H1 (cell line): ENCODE data around the gene ZSWIM7. TPM values are rescaled to one million over a fixed set of nuclear protein-coding genes. Genes with fewer than 3 reads are reported as not detected.

Source experiments
- CTCF ChIA-PET: fragments of 300-600 bp; sonication (Branson Sonifier 250); formaldehyde crosslinking; loops from one replicate; lab custom pipeline; 2021; ENCODE audit not compliant: partially characterized antibody; lab: Charles Lee
- POLR2A ChIA-PET: fragments of 300-600 bp; sonication (Branson Sonifier 250); formaldehyde crosslinking; loops from one replicate; lab custom pipeline; 2021; ENCODE audit warnings: inconsistent platforms; ENCODE audit not compliant: partially characterized antibody; lab: Charles Lee
- DNase-seq, 2 experiments: peaks; one replicate each; pipeline versions ENCODE4 v3.0.0 to v3.0.0-alpha.2; 2010 to 2022; ENCODE audit warnings: low spot score in 2 of 2, low read depth in 1 of 2, mixed read lengths in 1 of 2
- FAIRE-seq: peaks from 2 replicates; lab custom pipeline; 2011; peaks lifted over from hg19 to GRCh38; lab: Jason Lieb, UNC
- H2AFZ ChIP-seq: 2 replicates; pipeline ENCODE4 v1.8.1; 2012; ENCODE audit warnings: low read length, inconsistent platforms
- H2AK5ac ChIP-seq: 2 replicates; pipeline ENCODE4 v1.6.1; 2013; ENCODE audit warnings: low read depth, low read length
- H2BK120ac ChIP-seq: replicated peaks from 2 replicates; pipeline ENCODE3; 2013; ENCODE audit warnings: low read depth, low read length, inconsistent platforms
- H2BK12ac ChIP-seq: 2 replicates; pipeline ENCODE4 v1.6.1; 2013; ENCODE audit warnings: low read depth, low read length
- H2BK15ac ChIP-seq: 2 replicates; pipeline ENCODE4 v1.6.1; 2013; ENCODE audit warnings: low read length
- H2BK20ac ChIP-seq: 2 replicates; pipeline ENCODE4 v1.6.1; 2013; ENCODE audit warnings: low read length
- H2BK5ac ChIP-seq: 2 replicates; pipeline ENCODE4 v1.6.1; 2013; ENCODE audit warnings: low read depth, low read length
- H3K14ac ChIP-seq: 2 replicates; pipeline ENCODE4 v1.6.1; 2013; ENCODE audit warnings: inconsistent platforms; ENCODE audit not compliant: insufficient read length
- H3K18ac ChIP-seq: 2 replicates; pipeline ENCODE4 v1.6.1; 2013; ENCODE audit warnings: low read length; ENCODE audit errors: extremely low read depth
- H3K23ac ChIP-seq: 2 replicates; pipeline ENCODE4 v1.6.1; 2013; ENCODE audit warnings: inconsistent platforms; ENCODE audit not compliant: insufficient read length
- H3K23me2 ChIP-seq: 2 replicates; pipeline ENCODE4 v1.6.1; 2013; ENCODE audit warnings: low read depth, low read length
- H3K27ac ChIP-seq: 2 replicates; pipeline ENCODE4 v1.6.1; 2011; ENCODE audit warnings: low read depth, low read length, inconsistent platforms
- H3K27me3 ChIP-seq, 4 experiments: replicated peaks in 1 of 4; 1 replicate in 1 of 4; 2 replicates in 3 of 4; pipeline versions ENCODE4 v1.6.1 to v1.8.1; 2011 to 2013; ENCODE audit warnings: low read length in 3 of 4, mild to moderate bottlenecking in 3 of 4, inconsistent platforms in 2 of 4, mixed read lengths in 2 of 4, moderate library complexity in 1 of 4; ENCODE audit not compliant: control insufficient read depth in 3 of 4, insufficient read depth in 3 of 4; ENCODE audit errors: extremely low read depth in 1 of 4
- H3K36me3 ChIP-seq, 4 experiments: 2 replicates each; pipeline versions ENCODE4 v1.6.1 to v1.8.1; 2011 to 2013; ENCODE audit warnings: mild to moderate bottlenecking in 4 of 4, low read length in 3 of 4, moderate library complexity in 2 of 4, control low read depth in 1 of 4, inconsistent platforms in 1 of 4; ENCODE audit not compliant: insufficient read depth in 4 of 4, control insufficient read depth in 2 of 4
- H3K4ac ChIP-seq: replicated peaks from 2 replicates; pipeline ENCODE3; 2013; ENCODE audit warnings: low read length, low read depth, mixed read lengths, inconsistent platforms; ENCODE audit not compliant: insufficient read length
- H3K4me1 ChIP-seq, 4 experiments: replicated peaks in 1 of 4; 1 replicate in 1 of 4; 2 replicates in 3 of 4; pipeline versions ENCODE4 v1.6.1 to v1.8.1; 2011 to 2013; ENCODE audit warnings: low read length in 3 of 4, inconsistent platforms in 2 of 4, mixed read lengths in 1 of 4; ENCODE audit not compliant: insufficient read depth in 4 of 4, control insufficient read depth in 3 of 4
- H3K4me2 ChIP-seq, 2 experiments: 2 replicates each; pipeline versions ENCODE4 v1.6.1 to v1.8.1; 2011 to 2013; ENCODE audit warnings: low read depth in 2 of 2, low read length in 2 of 2, control low read depth in 1 of 2, inconsistent platforms in 1 of 2, mild to moderate bottlenecking in 1 of 2; ENCODE audit not compliant: insufficient read depth in 1 of 2
- H3K4me3 ChIP-seq, 4 experiments: fragments of 200-600, 300-600 bp in 1 of 4; sonication (generic), shearing (Covaris generic), sonication (Bioruptor Twin) in 1 of 4; 2 replicates each; pipeline versions ENCODE4 v1.5.1 to v1.8.1; 2011 to 2016; ENCODE audit warnings: low read length in 4 of 4, low read depth in 3 of 4, control low read depth in 2 of 4, inconsistent platforms in 2 of 4, mild to moderate bottlenecking in 2 of 4, mixed read lengths in 1 of 4, moderate library complexity in 1 of 4; ENCODE audit not compliant: insufficient read depth in 2 of 4; ENCODE audit errors: extremely low read depth in 1 of 4
- H3K56ac ChIP-seq: replicated peaks from 2 replicates; pipeline ENCODE3; 2013; ENCODE audit warnings: low read depth, mild to moderate bottlenecking, mixed read lengths, low read length, inconsistent platforms; ENCODE audit not compliant: insufficient read length
- H3K79me1 ChIP-seq: 2 replicates; pipeline ENCODE4 v1.6.1; 2013; ENCODE audit warnings: low read depth, low read length, control low read depth
- H3K79me2 ChIP-seq, 2 experiments: 2 replicates each; pipeline versions ENCODE4 v1.6.1 to v1.8.1; 2012 to 2013; ENCODE audit warnings: low read length in 2 of 2, mild to moderate bottlenecking in 2 of 2, inconsistent platforms in 1 of 2; ENCODE audit not compliant: insufficient read depth in 2 of 2, control insufficient read depth in 1 of 2
- H3K9ac ChIP-seq, 4 experiments: replicated peaks in 1 of 4; 1 replicate in 1 of 4; 2 replicates in 3 of 4; pipeline versions ENCODE4 v1.6.1 to v1.8.1; 2011 to 2013; ENCODE audit warnings: low read depth in 3 of 4, low read length in 3 of 4, control low read depth in 2 of 4, mild to moderate bottlenecking in 2 of 4, moderate library complexity in 2 of 4, inconsistent platforms in 1 of 4; ENCODE audit errors: extremely low read depth in 1 of 4
- H3K9me3 ChIP-seq, 2 experiments: 2 replicates each; pipeline versions ENCODE4 v1.6.1 to v1.8.1; 2012 to 2013; ENCODE audit warnings: mild to moderate bottlenecking in 2 of 2, moderate library complexity in 2 of 2, control low read depth in 1 of 2, inconsistent platforms in 1 of 2, low read depth in 1 of 2, low read length in 1 of 2, mixed read lengths in 1 of 2; ENCODE audit not compliant: insufficient read depth in 2 of 2
- H4K20me1 ChIP-seq, 2 experiments: replicated peaks in 1 of 2; 2 replicates each; pipeline versions ENCODE3 to v1.8.1; 2011 to 2013; ENCODE audit warnings: inconsistent platforms in 2 of 2, low read length in 2 of 2, mild to moderate bottlenecking in 1 of 2; ENCODE audit not compliant: insufficient read depth in 2 of 2, control insufficient read depth in 1 of 2
- H4K5ac ChIP-seq: 2 replicates; pipeline ENCODE4 v1.6.1; 2013; ENCODE audit warnings: low read length, low read depth, mixed read lengths, inconsistent platforms; ENCODE audit not compliant: insufficient read length
- H4K8ac ChIP-seq: 2 replicates; pipeline ENCODE4 v1.8.0; 2013; ENCODE audit warnings: mild to moderate bottlenecking, moderate library complexity, low read length, inconsistent platforms; ENCODE audit not compliant: insufficient read depth; ENCODE audit errors: extremely low read depth
- H4K91ac ChIP-seq: replicated peaks from 2 replicates; pipeline ENCODE3; 2013; ENCODE audit warnings: low read length, mixed read lengths, inconsistent platforms; ENCODE audit not compliant: insufficient read length
- BACH1 ChIP-seq: IDR thresholded peaks from 2 replicates; pipeline ENCODE4 v1.6.1; 2012; ENCODE audit warnings: low read length, improper control_type of control experiment
- CHD2 ChIP-seq: IDR thresholded peaks from 2 replicates; pipeline ENCODE4 v1.6.1; 2012; ENCODE audit warnings: low read length, improper control_type of control experiment
- EP300 ChIP-seq, 2 experiments: IDR thresholded peaks; 1 replicate in 1 of 2; 2 replicates in 1 of 2; pipeline ENCODE4 v1.6.1; 2011 to 2012; ENCODE audit warnings: low read depth in 2 of 2, low read length in 2 of 2, mild to moderate bottlenecking in 2 of 2, borderline replicate concordance in 1 of 2, inconsistent platforms in 1 of 2, moderate library complexity in 1 of 2
- EZH2 ChIP-seq: fragments of 200-600 bp; sonication (generic); IDR thresholded peaks from 2 replicates; pipeline ENCODE4 v1.7.1; 2012; ENCODE audit warnings: low read depth, mild to moderate bottlenecking, moderate library complexity, low read length, inconsistent platforms; ENCODE audit not compliant: severe bottlenecking
- HDAC2 ChIP-seq, 2 experiments: fragments of 300-600 bp in 1 of 2; sonication (generic) in 1 of 2; IDR thresholded peaks; 2 replicates each; pipeline ENCODE4 v1.6.1; 2011 to 2012; ENCODE audit warnings: low read depth in 2 of 2, low read length in 2 of 2, mild to moderate bottlenecking in 2 of 2, moderate library complexity in 2 of 2, borderline replicate concordance in 1 of 2, inconsistent platforms in 1 of 2
- KDM4A ChIP-seq: IDR thresholded peaks from one replicate; pipeline ENCODE4 v1.7.1; 2012; ENCODE audit warnings: low read depth, mild to moderate bottlenecking, moderate library complexity, low read length, inconsistent platforms; ENCODE audit not compliant: severe bottlenecking
- POLR2A ChIP-seq, 2 experiments: IDR thresholded peaks; 1 replicate in 1 of 2; 2 replicates in 1 of 2; pipeline ENCODE4 v1.6.1; 2011; ENCODE audit warnings: low read depth in 2 of 2, low read length in 2 of 2, mild to moderate bottlenecking in 2 of 2; ENCODE audit errors: control extremely low read depth in 1 of 2
- POLR2AphosphoS5 ChIP-seq: IDR thresholded peaks from 2 replicates; pipeline ENCODE4 v1.6.1; 2011; ENCODE audit warnings: low read depth, low read length
- RBBP5 ChIP-seq: IDR thresholded peaks from 2 replicates; pipeline ENCODE4 v1.7.1; 2012; ENCODE audit warnings: low read depth, mild to moderate bottlenecking, inconsistent platforms, low read length, moderate library complexity, borderline replicate concordance
- RNF2 ChIP-seq: fragments of 200-900, 300-1000 bp; sonication (generic); IDR thresholded peaks from 2 replicates; pipeline ENCODE4 v1.7.1; 2016; ENCODE audit warnings: borderline replicate concordance, low read depth, mild to moderate bottlenecking, antibody characterized with exemption, low read length; ENCODE audit not compliant: poor library complexity, severe bottlenecking; ENCODE audit errors: missing control alignments
- WGBS, 2 experiments: shearing (Covaris generic) in 1 of 2; methylation state at CpG; one replicate each; pipeline versions ENCODE4 v1.1.6 to v1.1.7; 2013 to 2015; ENCODE audit warnings: low lambda C conversion rate in 2 of 2, mixed read lengths in 2 of 2, inconsistent platforms in 1 of 2, low coverage in 1 of 2, missing lambda C conversion rate in 1 of 2; ENCODE audit not compliant: insufficient replicate concordance in 2 of 2, insufficient coverage in 1 of 2, insufficient read length in 1 of 2; ENCODE audit errors: extremely low coverage in 1 of 2, missing lambda C conversion rate in 1 of 2; 5-methylcytosine and 5-hydroxymethylcytosine counted together
- polyA plus RNA-seq, 7 experiments: library from polyadenylated mRNA; depleted of rRNA in 3 of 7; stranded (reverse) in 5 of 7; unstranded in 2 of 7; fragments of >200 nt in 5 of 7; fragments of 200-250 nt in 2 of 7; gene quantifications; 1 replicate in 5 of 7; 2 replicates in 1 of 7; 4 replicates in 1 of 7; pipeline versions ENCODE4 v1.2.1 to v1.2.3, GENCODE V29; 2011 to 2013; ENCODE audit warnings: missing spikeins in 2 of 7, mixed read lengths in 2 of 7
- total RNA-seq: library from RNA; stranded (reverse); fragmentation: NEBNext Ultra II Directional; extraction: Animal tissue kit (Norgen Biotek cat#: 25700); gene quantifications from 2 replicates; pipeline ENCODE4 v1.2.1, GENCODE V29; 2021

The ZSWIM7 gene
- total and polyA plus RNA-seq, 2 of the 8 experiments (the other 6 are each of a cell fraction or from before 2014, with no cell fraction given): 39.3 to 57.7 TPM

GRCh38 chr17:15966879-15967248, 32.6 kb downstream of the ZSWIM7 start:
- CTCF ChIA-PET: interaction anchor here (0.7 to 3.9 kb wide), 5 partner anchors 9 to 139 kb away, joined by 3 to 24 read pairs (median 4); partner anchors contain the start of gene ADORA2B
- Histone ChIP-seq H2BK12ac (peak overlapping the region; percentile 100), H2AFZ (no peak overlapping the region), H3K18ac (peak overlapping the region; percentile 91), H2BK20ac (peak overlapping the region; percentile 99), H3K27ac (peak overlapping the region; percentile 89; the same call in 1 of the 2 replicates), H3K36me3 (no peaks in the 10 kb centered on the region), H2BK5ac (peak overlapping the region; percentile 100), H4K8ac (peak overlapping the region; percentile 92; the same call in 1 of the 2 replicates), H4K5ac (peak overlapping the region; percentile 22), H3K79me2 (no peaks in the 10 kb centered on the region), H3K4me1 (peaks cover 12 to 34% (median 23%) of the 10 kb centered on the region in 4 experiments), H3K79me1 (0 out of 2 replicates have a peak, but pooled peaks cover 3% of the 10 kb centered on the region), H3K56ac (peak overlapping the region; percentile 51), H3K4ac (peak overlapping the region; percentile 71), H2BK15ac (peak overlapping the region; percentile 99), H3K4me2 (peak overlapping the region; percentile 72 to 80), H3K23ac (no peak overlapping the region), H3K9me3 (no peaks in the 10 kb centered on the region), H4K20me1 (no peaks in the 10 kb centered on the region), H3K27me3 (0 out of 7 replicates have a peak, but pooled peaks cover 0 to 2% (median 0%) of the 10 kb centered on the region in 4 experiments), H3K14ac (no peak overlapping the region), H3K9ac (peak overlapping the region in 3 of 4 experiments; percentile 53 to 71 (median 58); a peak in 6 of 7 replicates), H2BK120ac (peak overlapping the region; percentile 69), H2AK5ac (peak overlapping the region; percentile 97; the same call in 1 of the 2 replicates), H3K23me2 (peaks cover 5% of the 10 kb centered on the region), H3K4me3 (peak overlapping the region; percentile 0 to 51 (median 20); a peak in 6 of 8 replicates), H4K91ac (peak overlapping the region; percentile 98)
- WGBS, 2 experiments: 7% methylated on average over 9 of the region's 11 CpGs; no CpG with 5 or more reads in 1 of the 2 experiments
- POLR2A ChIA-PET: interaction anchor here (0.7 to 3.5 kb wide), 9 partner anchors 9 to 317 kb away, joined by 3 to 25 read pairs (median 7); partner anchors contain the start of genes ADORA2B, PIGL, TTC19 and ZSWIM7
- FAIRE-seq (no peak), DNase-seq (peak in 1 of 2 experiments; percentile 65)
- no peak for TF ChIP-seq BACH1
- peak; percentile 54; the same call in 1 of the 2 replicates for TF ChIP-seq POLR2AphosphoS5
- TF ChIP-seq CHD2: no peak
- no peak for TF ChIP-seq EZH2
- TF ChIP-seq RBBP5: 0 out of 2 replicates have a peak, but pooled peaks have one; percentile 50
- peak; percentile 28 for TF ChIP-seq KDM4A
- TF ChIP-seq EP300 (IDR thresholded peaks at IDR 0.05; ENCODE audit: borderline replicate concordance in 1 of 2, low read depth in 2 of 2, low read length in 2 of 2): no peak
- no peak for TF ChIP-seq RNF2
- TF ChIP-seq HDAC2 (IDR thresholded peaks at IDR 0.05; ENCODE audit: borderline replicate concordance in 1 of 2, low read depth in 2 of 2, low read length in 2 of 2): 0 out of 4 replicates have a peak, but pooled peaks of 1 of the 2 experiments have one; percentile 50
- peak; percentile 17 to 74; a peak in 2 of 3 replicates for TF ChIP-seq POLR2A (IDR thresholded peaks at IDR 0.05; ENCODE audit: control extremely low read depth in 1 of 2, low read depth in 2 of 2, low read length in 2 of 2)
